Mesenchymal stem cell (in vitro differentiated cells and primary cell): Measurements from ENCODE around the gene CSGALNACT2.

Experiments used
- DNase-seq: peaks from one replicate; pipeline ENCODE4 v3.0.0-alpha.2; 2013
- H2AFZ ChIP-seq: one replicate; pipeline ENCODE4 v1.6.1; 2013; ENCODE audit warnings: low read depth, mild to moderate bottlenecking, control low read depth, inconsistent platforms, low read length, moderate library complexity
- H2AK5ac ChIP-seq: 2 replicates; pipeline ENCODE4 v1.6.1; 2013; ENCODE audit warnings: low read length, moderate library complexity, mild to moderate bottlenecking, inconsistent platforms; ENCODE audit not compliant: severe bottlenecking
- H2BK120ac ChIP-seq: one replicate; pipeline ENCODE4 v1.6.1; 2013; ENCODE audit warnings: low read depth, mild to moderate bottlenecking, inconsistent platforms, low read length, moderate library complexity
- H2BK12ac ChIP-seq, 2 experiments: one replicate each; pipeline ENCODE4 v1.6.1; 2013; ENCODE audit warnings: inconsistent platforms in 2 of 2, low read length in 2 of 2, mild to moderate bottlenecking in 2 of 2, moderate library complexity in 2 of 2, control low read depth in 1 of 2
- H2BK15ac ChIP-seq: one replicate; pipeline ENCODE4 v1.6.1; 2013; ENCODE audit warnings: mild to moderate bottlenecking, low read depth, inconsistent platforms; ENCODE audit not compliant: poor library complexity, severe bottlenecking
- H2BK5ac ChIP-seq: 2 replicates; pipeline ENCODE4 v1.6.1; 2013; ENCODE audit warnings: low read depth, mild to moderate bottlenecking, low read length, control low read depth, inconsistent platforms; ENCODE audit not compliant: poor library complexity, severe bottlenecking
- H3K14ac ChIP-seq, 2 experiments: one replicate each; pipeline ENCODE4 v1.6.1; 2013; ENCODE audit warnings: inconsistent platforms in 2 of 2, low read length in 2 of 2, control low read depth in 1 of 2, mild to moderate bottlenecking in 1 of 2, moderate library complexity in 1 of 2
- H3K18ac ChIP-seq, 2 experiments: one replicate each; pipeline ENCODE4 v1.6.1; 2013; ENCODE audit warnings: inconsistent platforms in 2 of 2, low read length in 2 of 2, control low read depth in 1 of 2, low read depth in 1 of 2, mild to moderate bottlenecking in 1 of 2
- H3K23ac ChIP-seq, 2 experiments: one replicate each; pipeline ENCODE4 v1.6.1; 2013; ENCODE audit warnings: inconsistent platforms in 2 of 2, low read length in 2 of 2, mild to moderate bottlenecking in 2 of 2, moderate library complexity in 2 of 2, control low read depth in 1 of 2
- H3K27ac ChIP-seq: 2 replicates; pipeline ENCODE4 v1.5.1; 2013; ENCODE audit warnings: mild to moderate bottlenecking, moderate library complexity, low read length, control low read depth, inconsistent platforms; ENCODE audit not compliant: poor library complexity, severe bottlenecking
- H3K27me3 ChIP-seq, 2 experiments: 2 replicates each; pipeline versions ENCODE4 v1.6.1 to v1.7.0; 2013; ENCODE audit warnings: low read length in 2 of 2, mild to moderate bottlenecking in 2 of 2, moderate library complexity in 2 of 2, control low read depth in 1 of 2, inconsistent platforms in 1 of 2; ENCODE audit not compliant: control insufficient read depth in 1 of 2, insufficient read depth in 1 of 2
- H3K36me3 ChIP-seq, 2 experiments: 2 replicates each; pipeline versions ENCODE4 v1.6.1 to v1.7.0; 2013; ENCODE audit warnings: low read length in 2 of 2, control low read depth in 1 of 2, inconsistent platforms in 1 of 2, low read depth in 1 of 2, mild to moderate bottlenecking in 1 of 2; ENCODE audit not compliant: insufficient read depth in 2 of 2, control insufficient read depth in 1 of 2
- H3K4ac ChIP-seq, 2 experiments: one replicate each; pipeline ENCODE4 v1.6.1; 2013; ENCODE audit warnings: inconsistent platforms in 2 of 2, low read length in 2 of 2, mild to moderate bottlenecking in 2 of 2, moderate library complexity in 2 of 2, control low read depth in 1 of 2, low read depth in 1 of 2
- H3K4me1 ChIP-seq: 2 replicates; pipeline ENCODE4 v1.6.1; 2013; ENCODE audit warnings: low read depth, low read length, control low read depth; ENCODE audit not compliant: control insufficient read depth, insufficient read depth
- H3K4me2 ChIP-seq: 2 replicates; pipeline ENCODE4 v1.6.1; 2013; ENCODE audit warnings: low read length, mild to moderate bottlenecking, inconsistent platforms; ENCODE audit not compliant: poor library complexity, severe bottlenecking
- H3K4me3 ChIP-seq, 2 experiments: 2 replicates each; pipeline versions ENCODE4 v1.5.1 to v1.7.0; 2013; ENCODE audit warnings: low read length in 2 of 2, mild to moderate bottlenecking in 2 of 2, control low read depth in 1 of 2, low read depth in 1 of 2; ENCODE audit not compliant: insufficient read depth in 1 of 2
- H3K79me1 ChIP-seq: replicated peaks from 2 replicates; pipeline ENCODE4 v1.6.1; 2013; ENCODE audit warnings: mild to moderate bottlenecking, control low read depth, low read length, inconsistent platforms; ENCODE audit not compliant: poor library complexity, severe bottlenecking
- H3K9ac ChIP-seq: 2 replicates; pipeline ENCODE4 v1.7.0; 2013; ENCODE audit warnings: mild to moderate bottlenecking, low read length, moderate library complexity
- H3K9me3 ChIP-seq: 2 replicates; pipeline ENCODE4 v1.7.0; 2013; ENCODE audit warnings: mild to moderate bottlenecking, low read length; ENCODE audit not compliant: control insufficient read depth
- H4K8ac ChIP-seq: one replicate; pipeline ENCODE4 v1.6.1; 2013; ENCODE audit warnings: inconsistent platforms, mild to moderate bottlenecking, low read length, moderate library complexity
- H4K91ac ChIP-seq: one replicate; pipeline ENCODE4 v1.6.1; 2013; ENCODE audit warnings: mild to moderate bottlenecking, low read length, inconsistent platforms
- WGBS: methylation state at CpG from one replicate; pipeline ENCODE4 v1.1.7; 2013; ENCODE audit warnings: mixed read lengths; 5-methylcytosine and 5-hydroxymethylcytosine counted together

CSGALNACT2 gene

DNA sequence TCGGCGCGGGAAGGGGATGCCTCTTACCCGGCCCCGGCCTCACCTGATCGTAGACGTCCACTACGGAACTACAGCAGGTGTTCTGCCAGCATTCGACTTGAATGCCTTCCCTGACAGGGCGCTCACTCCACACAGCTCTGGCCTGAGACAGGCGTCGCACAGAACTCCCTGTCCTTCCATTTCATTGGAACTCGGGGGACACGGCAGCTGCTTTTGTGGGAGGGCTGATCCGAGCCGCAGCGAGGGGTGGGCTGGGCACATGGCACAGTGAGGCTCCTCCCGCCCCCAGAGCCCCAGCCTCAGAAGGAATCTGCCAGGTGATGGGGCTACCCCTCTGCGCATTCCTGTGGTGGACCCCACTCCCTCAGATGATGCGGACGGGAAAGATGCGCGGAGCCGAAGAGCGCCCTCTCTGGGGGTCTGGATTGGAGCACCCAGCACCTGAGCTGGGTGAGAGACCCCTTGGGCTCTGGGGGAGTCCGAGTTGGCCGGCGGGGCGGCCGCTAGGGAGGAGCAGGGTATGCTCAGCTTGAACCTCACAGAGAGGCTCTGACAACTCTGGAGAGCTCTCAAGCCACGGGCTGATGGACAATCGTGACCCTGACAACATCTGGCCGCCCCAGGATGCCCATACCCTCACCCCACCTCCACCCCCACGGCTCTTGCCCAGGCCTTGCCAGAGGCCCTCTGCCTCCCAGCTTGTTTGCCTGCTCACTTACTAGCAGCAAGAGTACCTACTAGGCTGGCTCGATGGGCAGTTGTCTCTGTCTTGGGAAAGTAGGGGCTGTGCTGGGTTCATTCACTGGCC, 92.1 kb downstream of the CSGALNACT2 start:
- 34% methylated on average over 35 of the region's 35 CpGs for WGBS
- H3K9ac ChIP-seq, result no peak overlapping the region
- no peak overlapping the region for H2AK5ac ChIP-seq

DNA sequence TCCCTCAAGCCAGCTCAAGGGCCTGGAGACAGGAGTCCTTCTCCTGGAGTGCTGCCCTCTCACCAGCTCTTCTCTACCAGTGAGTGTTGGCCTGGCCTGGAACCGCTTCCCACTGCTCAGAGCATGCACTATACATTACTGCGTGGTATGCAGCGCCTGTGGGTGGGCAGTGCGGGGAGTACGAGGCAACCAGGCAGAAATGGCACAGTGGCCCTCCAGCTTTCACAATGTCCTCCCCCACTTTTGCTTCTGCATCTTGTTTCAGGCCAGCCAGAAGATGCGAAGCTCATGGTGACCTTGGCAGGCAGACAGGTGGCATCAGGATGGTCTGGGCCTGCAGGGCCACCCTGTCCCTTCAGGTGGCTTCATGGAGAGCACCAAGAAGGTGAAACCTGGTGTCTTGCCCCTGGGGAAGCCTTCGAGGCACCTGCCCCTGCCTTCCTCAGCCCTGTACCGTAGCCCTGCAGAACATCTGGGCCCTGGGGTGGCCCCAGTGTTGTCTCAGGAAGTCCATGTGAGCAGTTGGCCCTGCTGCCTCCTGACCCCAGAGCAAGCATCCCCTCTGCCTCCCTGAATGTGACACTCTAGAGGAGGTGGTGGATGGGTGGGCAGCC, 92.8 kb downstream of the CSGALNACT2 start:
- H3K18ac ChIP-seq, result no peak overlapping the region
- H2BK5ac ChIP-seq, result no peak overlapping the region
- H3K9ac ChIP-seq, result no peak overlapping the region
- H3K36me3 ChIP-seq, result no peaks in the 10 kb centered on the region
- H3K27ac ChIP-seq, result no peak overlapping the region
- H2AFZ ChIP-seq, result no peak overlapping the region
- no peak overlapping the region for H2BK15ac ChIP-seq
- H2BK12ac ChIP-seq, result no peak overlapping the region
- no peak for DNase-seq
- H4K8ac ChIP-seq, result no peak overlapping the region
- 93% methylated on average over 8 of the region's 8 CpGs for WGBS
- H3K4me3 ChIP-seq, result no peak overlapping the region
- H3K23ac ChIP-seq, result no peak overlapping the region
- no peak overlapping the region for H2AK5ac ChIP-seq
- H3K27me3 ChIP-seq, result peaks cover 76 to 83% of the 10 kb centered on the region in 2 experiments
- H3K4me2 ChIP-seq, result no peak overlapping the region
- H4K91ac ChIP-seq, result no peak overlapping the region
- peaks cover 16% of the 10 kb centered on the region for H3K4me1 ChIP-seq
- H3K9me3 ChIP-seq, result no peaks in the 10 kb centered on the region
- H3K79me1 ChIP-seq, result no peaks in the 10 kb centered on the region
- H2BK120ac ChIP-seq, result no peak overlapping the region
- H3K4ac ChIP-seq, result no peak overlapping the region
- no peak overlapping the region for H3K14ac ChIP-seq

More for the DNA sequence above, 92.1 kb downstream of the CSGALNACT2 start:
- H3K23ac ChIP-seq, result no peak overlapping the region
- no peak overlapping the region for H3K4me3 ChIP-seq
- no peak overlapping the region for H2BK12ac ChIP-seq
- no peak overlapping the region for H3K27ac ChIP-seq
- H3K4me1 ChIP-seq, result peaks cover 16% of the 10 kb centered on the region
- H4K8ac ChIP-seq, result no peak overlapping the region
- no peak overlapping the region for H3K4ac ChIP-seq
- no peak overlapping the region for H3K14ac ChIP-seq
- peaks cover 80 to 87% of the 10 kb centered on the region in 2 experiments for H3K27me3 ChIP-seq
- H4K91ac ChIP-seq, result no peak overlapping the region
- no peak overlapping the region for H3K18ac ChIP-seq
- no peak overlapping the region for H2AFZ ChIP-seq
- H3K4me2 ChIP-seq, result no peak overlapping the region
- no peaks in the 10 kb centered on the region for H3K36me3 ChIP-seq
- H3K9me3 ChIP-seq, result no peaks in the 10 kb centered on the region
- no peak overlapping the region for H2BK5ac ChIP-seq
- H2BK120ac ChIP-seq, result no peak overlapping the region
- DNase-seq, result no peak
- no peaks in the 10 kb centered on the region for H3K79me1 ChIP-seq
- H2BK15ac ChIP-seq, result no peak overlapping the region

DNA sequence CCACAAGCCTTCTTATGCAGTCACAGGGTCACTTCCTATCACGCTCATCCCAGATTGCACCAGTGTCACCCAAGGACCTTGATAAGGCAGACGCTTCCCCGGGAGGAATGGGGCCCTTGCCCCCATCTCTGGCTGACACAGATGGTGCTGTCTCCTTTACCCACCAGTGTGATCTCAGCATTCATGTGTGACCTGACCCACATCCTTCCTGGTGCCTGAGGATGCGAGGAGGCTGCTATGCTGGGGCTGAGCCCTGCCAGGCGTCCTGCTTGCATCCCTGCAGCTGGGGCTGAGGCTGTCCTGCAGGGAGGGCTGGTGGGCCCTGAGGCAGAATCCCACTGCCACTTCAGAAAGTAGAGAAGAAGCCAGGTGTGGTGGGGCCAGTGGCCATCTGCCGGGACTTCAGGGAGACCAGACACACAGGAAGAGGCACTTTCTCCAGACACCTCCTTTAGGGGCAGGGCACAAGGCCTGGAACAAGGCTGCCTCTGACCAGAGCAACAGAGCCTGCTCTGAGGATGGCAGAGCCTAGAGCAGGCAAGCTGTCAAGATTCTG, 93.4 kb downstream of the CSGALNACT2 start:
- peaks cover 16% of the 10 kb centered on the region for H3K4me1 ChIP-seq

More for the DNA sequence above, 93.4 kb downstream of the CSGALNACT2 start:
- no peak overlapping the region for H3K18ac ChIP-seq
- H3K23ac ChIP-seq, result no peak overlapping the region
- no peak for DNase-seq
- WGBS, result 74% methylated on average over 6 of the region's 6 CpGs
- H2BK5ac ChIP-seq, result no peak overlapping the region
- no peak overlapping the region for H3K27ac ChIP-seq
- H2BK15ac ChIP-seq, result no peak overlapping the region
- no peak overlapping the region for H3K9ac ChIP-seq
- H2AK5ac ChIP-seq, result no peak overlapping the region
- H3K4me2 ChIP-seq, result no peak overlapping the region
- no peaks in the 10 kb centered on the region for H3K36me3 ChIP-seq
- H3K14ac ChIP-seq, result no peak overlapping the region
- no peaks in the 10 kb centered on the region for H3K9me3 ChIP-seq
- no peak overlapping the region for H3K4me3 ChIP-seq
- no peaks in the 10 kb centered on the region for H3K79me1 ChIP-seq
- H2BK12ac ChIP-seq, result no peak overlapping the region
- peaks cover 72 to 78% of the 10 kb centered on the region in 2 experiments for H3K27me3 ChIP-seq
- no peak overlapping the region for H2BK120ac ChIP-seq
- no peak overlapping the region for H4K8ac ChIP-seq
- no peak overlapping the region for H3K4ac ChIP-seq
- H4K91ac ChIP-seq, result no peak overlapping the region
- no peak overlapping the region for H2AFZ ChIP-seq
